Amniotic stem cell (primary cell): ENCODE measurements around the gene STXBP3.

ENCODE experiments used
- DNase-seq: peaks from one replicate; lab custom pipeline; 2025; lab: John Stamatoyannopoulos, UW

STXBP3 gene

GRCh38 chr1:108845446-108845845 lies 99.0 kb downstream of the STXBP3 start:
- DNase-seq: no peak

DNA sequence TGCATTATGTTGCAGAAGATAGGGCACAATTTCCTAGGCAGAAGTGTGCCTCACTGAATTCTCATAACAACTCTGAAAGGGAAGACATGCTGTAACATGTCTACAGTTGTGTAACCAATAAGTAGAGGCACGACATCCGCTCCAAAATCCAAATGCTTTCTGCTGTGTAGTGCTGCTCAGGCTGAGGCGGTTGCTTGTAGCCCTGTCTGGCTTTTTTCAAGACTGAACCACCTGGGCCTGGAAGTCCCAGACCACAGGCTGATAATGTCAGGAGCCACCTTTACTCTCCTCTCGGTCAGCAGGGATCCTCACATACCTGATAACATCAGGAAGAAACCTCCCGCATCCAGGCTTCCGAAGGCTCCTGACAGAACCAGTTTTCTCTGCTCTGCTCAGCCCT lies 99.5 kb downstream of the STXBP3 start:
- DNase-seq: no peak

- no peak for DNase-seq
Observed at GRCh38 chr1:108847494-108847893, 101.0 kb downstream of the STXBP3 start.

GRCh38 chr1:108848806-108849205 lies 102.3 kb downstream of the STXBP3 start:
- DNase-seq: no peak

GRCh38 chr1:108850929-108851328 lies 104.5 kb downstream of the STXBP3 start:
- DNase-seq: no peak

DNA sequence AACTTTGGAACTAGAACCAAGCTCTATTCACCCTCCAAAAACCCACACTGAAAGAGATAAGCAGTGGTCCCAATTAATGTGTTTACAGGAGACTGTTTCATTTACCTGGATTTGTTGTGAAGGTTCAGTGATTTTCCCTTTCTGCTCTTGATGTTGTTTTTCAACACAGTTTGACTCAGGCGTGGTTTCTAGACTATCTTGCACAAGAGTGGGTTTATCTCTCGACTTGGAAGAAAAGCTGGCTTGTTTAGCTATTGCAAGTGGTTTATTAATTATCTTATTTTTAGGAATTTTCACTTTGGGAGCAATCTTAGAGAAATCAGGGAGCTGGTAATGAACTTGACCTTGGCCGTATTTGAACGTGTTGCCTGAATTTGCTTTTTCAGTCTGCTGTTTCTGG lies 105.1 kb downstream of the STXBP3 start:
- DNase-seq: no peak

DNA sequence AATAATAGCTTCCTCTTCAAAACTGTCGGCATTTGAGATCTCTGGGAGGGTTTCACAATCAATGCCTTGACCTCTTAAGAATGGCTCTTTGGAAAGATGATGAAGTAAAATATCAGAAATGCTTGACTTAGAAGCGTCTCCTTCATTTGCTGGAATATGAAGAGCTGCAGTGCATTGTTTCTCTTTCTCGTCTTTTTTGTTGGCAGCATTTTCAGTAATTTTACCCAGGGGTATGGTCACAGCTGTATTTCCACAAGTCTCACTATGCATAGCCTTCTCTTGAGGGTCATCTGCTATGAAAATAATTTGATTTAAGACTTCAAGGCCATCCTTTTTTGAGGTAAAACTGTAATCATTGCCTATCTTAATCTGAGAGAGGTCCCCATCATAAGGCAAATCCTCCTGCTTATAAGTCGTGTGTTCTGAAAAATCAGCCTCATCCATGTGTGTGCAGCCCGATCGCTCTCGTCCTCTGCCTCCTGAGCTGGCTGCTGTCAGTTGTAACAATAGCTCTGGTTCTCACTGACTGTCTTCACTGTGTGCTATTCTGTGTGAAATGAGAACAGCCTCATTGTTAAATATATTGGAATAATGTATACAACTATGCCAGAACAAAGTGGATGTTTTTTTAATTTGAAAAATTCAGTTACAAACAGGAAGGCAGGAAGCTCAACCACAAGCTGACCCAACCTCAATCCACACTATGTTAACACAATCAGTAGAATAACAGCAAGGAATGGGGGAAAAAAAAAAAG lies 105.9 kb downstream of the STXBP3 start:
- no peak for DNase-seq

- DNase-seq: no peak
Observed at GRCh38 chr1:108854221-108855019, 107.9 kb downstream of the STXBP3 start.

GRCh38 chr1:108856994-108857393 lies 110.5 kb downstream of the STXBP3 start, which contains the start of gene AKNAD1:
Gene AKNAD1 (minus strand): TSS chr1:108857094. CDS start chr1:108852664, 4,430 bp downstream.
- no peak for DNase-seq

- no peak for DNase-seq
Observed at GRCh38 chr1:108858230-108858950, 111.9 kb downstream of the STXBP3 start.
